Measurements from ENCODE around the gene BMP3. TPM values are rescaled to one million over a fixed set of nuclear protein-coding genes. Genes with fewer than 3 reads are reported as not detected.

Gene BMP3
- total RNA-seq, 1 donor from 2014 or later: 0.04 TPM

GRCh38 chr4:81031796-81032551 is 1.5 kb downstream of the BMP3 start:
- no peak for TF ChIP-seq CTCF (IDR thresholded peaks at IDR 0.05)
- intact Hi-C loops (cut with micrococcal nuclease): loop anchor here (2.0 kb wide), 1 partner anchor 21 kb away; no protein-coding TSS in a partner anchor
- H3K27ac Mint-ChIP-seq: no peak overlapping the region
- ATAC-seq (ENCODE audit: low read depth) (no peak), DNase-seq (no peak)
- H3K27me3 Mint-ChIP-seq: peaks cover 36% of the 10 kb centered on the region
- H3K9me3 Mint-ChIP-seq: no peaks in the 10 kb centered on the region
- H3K36me3 Mint-ChIP-seq (ENCODE audit: low read depth): peaks cover 2% of the 10 kb centered on the region
- peaks cover 24% of the 10 kb centered on the region for H3K4me1 Mint-ChIP-seq
- ChIA-PET CTCF (interaction anchor here (3.7 kb wide), 1 partner anchor 8 kb away, joined by 15 read pairs; no protein-coding TSS in a partner anchor), POLR2A (no interaction called here)
- H3K4me3 Mint-ChIP-seq: peak overlapping the region; percentile 84

GRCh38 chr4:81032771-81033684 is 2.5 kb downstream of the BMP3 start:
- no peak overlapping the region for H3K27ac Mint-ChIP-seq
- peak overlapping the region; percentile 84 for H3K4me3 Mint-ChIP-seq
- peaks cover 24% of the 10 kb centered on the region for H3K4me1 Mint-ChIP-seq
- POLR2A ChIA-PET: no interaction called here
- CTCF ChIA-PET: interaction anchor here (0.9 to 3.7 kb wide), 3 partner anchors 7 to 670 kb away, joined by 4 to 15 read pairs (median 6); no protein-coding TSS in a partner anchor
- peaks cover 2% of the 10 kb centered on the region for H3K36me3 Mint-ChIP-seq (ENCODE audit: low read depth)
- DNase-seq: no peak
- no peaks in the 10 kb centered on the region for H3K9me3 Mint-ChIP-seq
- intact Hi-C loops (cut with micrococcal nuclease): no loop called here
- no peak for ATAC-seq (ENCODE audit: low read depth)
- no peak for TF ChIP-seq CTCF (IDR thresholded peaks at IDR 0.05)
- peaks cover 31% of the 10 kb centered on the region for H3K27me3 Mint-ChIP-seq

GRCh38 chr4:81038636-81039350 is 8.3 kb downstream of the BMP3 start:
- ChIA-PET POLR2A (no interaction called here), CTCF (interaction anchor here (0.8 to 6.4 kb wide), 11 partner anchors 14 to 675 kb away, joined by 3 to 117 read pairs (median 5); no protein-coding TSS in a partner anchor)
- ATAC-seq (ENCODE audit: low read depth): no peak
- no peak for DNase-seq
- intact Hi-C loops (cut with micrococcal nuclease): loop anchor here (1.0 kb wide), 1 partner anchor 817 kb away; no protein-coding TSS in a partner anchor
- Mint-ChIP-seq H3K27ac (no peak overlapping the region), H3K27me3 (peaks cover 2% of the 10 kb centered on the region), H3K4me1 (peaks cover 16% of the 10 kb centered on the region), H3K36me3 (ENCODE audit: low read depth) (no peaks in the 10 kb centered on the region), H3K4me3 (no peak overlapping the region), H3K9me3 (no peaks in the 10 kb centered on the region)
- TF ChIP-seq CTCF (IDR thresholded peaks at IDR 0.05): no peak

- H3K4me3 Mint-ChIP-seq: no peak overlapping the region
- H3K9me3 Mint-ChIP-seq: no peaks in the 10 kb centered on the region
- CTCF ChIA-PET: interaction anchor here (0.6 to 6.4 kb wide), 14 partner anchors 9 to 1148 kb away, joined by 3 to 117 read pairs (median 6); partner anchors contain the start of gene BMP3
- no peak overlapping the region for H3K27ac Mint-ChIP-seq
- peaks cover 16% of the 10 kb centered on the region for H3K4me1 Mint-ChIP-seq
- TF ChIP-seq CTCF (IDR thresholded peaks at IDR 0.05): no peak
- no peaks in the 10 kb centered on the region for H3K27me3 Mint-ChIP-seq
- ATAC-seq (ENCODE audit: low read depth) (no peak), DNase-seq (no peak)
- H3K36me3 Mint-ChIP-seq (ENCODE audit: low read depth): no peaks in the 10 kb centered on the region
- intact Hi-C loops (cut with micrococcal nuclease): loop anchor here (1.0 kb wide), 1 partner anchor 818 kb away; no protein-coding TSS in a partner anchor
- POLR2A ChIA-PET: no interaction called here
Observed at GRCh38 chr4:81039351-81039972, 9.0 kb downstream of the BMP3 start.

All from activated B cell treated with CpG ODN at 0.5 μM for 24 hours (primary cell).